GM21526 (cell line): ENCODE results near the gene SVOPL.

Experiments used
- ATAC-seq: cut with Tn5 transposase; IDR thresholded peaks from one replicate; pipeline ENCODE4 v1.9.1; 2021; ENCODE audit warnings: moderate library complexity; ENCODE audit not compliant: unreplicated experiment, low FRiP score

Gene SVOPL

GRCh38 chr7:138613630-138614029, 87.5 kb downstream of the SVOPL start:
- no peak for ATAC-seq

- no peak for ATAC-seq
Measured at GRCh38 chr7:138610671-138611170, 90.4 kb downstream of the SVOPL start.

- no peak for ATAC-seq
Measured at GRCh38 chr7:138608275-138608674, 92.9 kb downstream of the SVOPL start.

- no peak for ATAC-seq
Measured at GRCh38 chr7:138607216-138608126, 93.7 kb downstream of the SVOPL start.

- no peak for ATAC-seq
Measured at GRCh38 chr7:138606236-138606635, 94.9 kb downstream of the SVOPL start.

- no peak for ATAC-seq
Measured at GRCh38 chr7:138603549-138604318, 97.4 kb downstream of the SVOPL start.

- no peak for ATAC-seq
Measured at GRCh38 chr7:138602451-138602850, 98.7 kb downstream of the SVOPL start.

- ATAC-seq: no peak
Measured at GRCh38 chr7:138595454-138595853, 105.7 kb downstream of the SVOPL start.

- no peak for ATAC-seq
Measured at GRCh38 chr7:138590154-138590553, 111.0 kb downstream of the SVOPL start.

- no peak for ATAC-seq
Measured at GRCh38 chr7:138588986-138589385, 112.2 kb downstream of the SVOPL start.

- no peak for ATAC-seq
Measured at GRCh38 chr7:138587485-138587884, 113.7 kb downstream of the SVOPL start.

- ATAC-seq: no peak
Measured at GRCh38 chr7:138585283-138585993, 115.7 kb downstream of the SVOPL start.

- ATAC-seq: no peak
Measured at GRCh38 chr7:138584696-138585095, 116.5 kb downstream of the SVOPL start.

- ATAC-seq: no peak
Measured at GRCh38 chr7:138584283-138584682, 116.9 kb downstream of the SVOPL start.

- ATAC-seq: no peak
Measured at GRCh38 chr7:138581065-138581464, 120.1 kb downstream of the SVOPL start.

GRCh38 chr7:138579671-138580070, 121.5 kb downstream of the SVOPL start:
- no peak for ATAC-seq

- no peak for ATAC-seq
Measured at GRCh38 chr7:138579136-138579535, 122.0 kb downstream of the SVOPL start.

- ATAC-seq: no peak
Measured at GRCh38 chr7:138575897-138576428, 125.2 kb downstream of the SVOPL start.

GRCh38 chr7:138573741-138574140, 127.4 kb downstream of the SVOPL start:
- ATAC-seq: no peak

GRCh38 chr7:138570715-138571114, 130.4 kb downstream of the SVOPL start:
- ATAC-seq: no peak

- ATAC-seq: no peak
Measured at GRCh38 chr7:138569418-138569817, 131.7 kb downstream of the SVOPL start.
